DOHH2 (cell line): ENCODE results near the gene EIF4A3.

Source experiments
- H3F3A ChIP-seq: fragments of 200-600 bp; sonication (generic), shearing (Covaris generic); 2 replicates; pipeline ENCODE4 v1.6.0; 2016; ENCODE audit warnings: antibody characterized with exemption, mild to moderate bottlenecking; ENCODE audit not compliant: control insufficient read depth, insufficient read depth
- H3K27ac ChIP-seq: fragments of 200-600 bp; sonication (generic); 2 replicates; pipeline ENCODE4 v1.5.1; 2014; ENCODE audit warnings: low read depth, mild to moderate bottlenecking, low read length, moderate library complexity
- H3K27me3 ChIP-seq: fragments of 200-600 bp; sonication (generic); 2 replicates; pipeline ENCODE4 v1.6.1; 2014; ENCODE audit warnings: mild to moderate bottlenecking, low read length, mixed read lengths; ENCODE audit not compliant: control insufficient read depth
- H3K36me3 ChIP-seq: fragments of 200-600 bp; sonication (generic); 2 replicates; pipeline ENCODE4 v1.6.1; 2014; ENCODE audit warnings: mild to moderate bottlenecking, low read length, moderate library complexity, mixed read lengths; ENCODE audit not compliant: control insufficient read depth
- H3K4me1 ChIP-seq: fragments of 200-600 bp; sonication (generic); 2 replicates; pipeline ENCODE4 v1.6.1; 2014; ENCODE audit warnings: mild to moderate bottlenecking, low read length, mixed read lengths; ENCODE audit not compliant: control insufficient read depth
- H3K4me2 ChIP-seq: fragments of 200-600 bp; sonication (generic); 2 replicates; pipeline ENCODE4 v1.6.0; 2014; ENCODE audit warnings: mild to moderate bottlenecking, low read length, moderate library complexity
- H3K4me3 ChIP-seq: fragments of 200-600 bp; sonication (generic); 2 replicates; pipeline ENCODE4 v1.5.1; 2014; ENCODE audit warnings: mild to moderate bottlenecking, low read length, mixed read lengths
- H3K79me2 ChIP-seq: fragments of 200-600 bp; sonication (generic); 2 replicates; pipeline ENCODE4 v1.6.1; 2014; ENCODE audit warnings: mild to moderate bottlenecking, low read length, mixed read lengths; ENCODE audit not compliant: control insufficient read depth
- H3K9me2 ChIP-seq: fragments of 200-600 bp; sonication (generic); replicated peaks from 2 replicates; pipeline ENCODE4 v1.6.1; 2014; ENCODE audit warnings: mild to moderate bottlenecking, low read length, mixed read lengths; ENCODE audit not compliant: control insufficient read depth
- H3K9me3 ChIP-seq: fragments of 200-600 bp; sonication (generic); 2 replicates; pipeline ENCODE4 v1.6.1; 2014; ENCODE audit warnings: antibody characterized with exemption, low read length, mixed read lengths; ENCODE audit not compliant: control insufficient read depth, insufficient read depth
- H4K20me1 ChIP-seq: fragments of 200-600 bp; sonication (generic); 2 replicates; pipeline ENCODE4 v1.6.0; 2014; ENCODE audit warnings: low read depth, mild to moderate bottlenecking, antibody characterized with exemption, low read length, moderate library complexity; ENCODE audit not compliant: control insufficient read depth, insufficient read depth
- CTCF ChIP-seq: fragments of 200-600 bp; sonication (generic); IDR thresholded peaks from one replicate; pipeline ENCODE4 v1.5.1; 2014; ENCODE audit warnings: antibody characterized with exemption, mild to moderate bottlenecking, low read depth, low read length; ENCODE audit not compliant: poor library complexity, severe bottlenecking
- EZH2phosphoT487 ChIP-seq: fragments of 200-600 bp; sonication (generic); IDR thresholded peaks from 2 replicates; pipeline ENCODE4 v1.6.1; 2017; ENCODE audit warnings: borderline replicate concordance, mild to moderate bottlenecking, antibody characterized with exemption, low read length, moderate library complexity, mixed read lengths

The EIF4A3 gene

GRCh38 chr17:80104956-80105375 lies 42.0 kb downstream of the EIF4A3 start:
- peaks cover 3% of the 10 kb centered on the region; the same call in 1 of the 2 replicates for H3K79me2 ChIP-seq
- no peak overlapping the region for H3K4me3 ChIP-seq
- TF ChIP-seq EZH2phosphoT487 (no peak), CTCF (no peak)

GRCh38 chr17:80104321-80104955 lies 42.5 kb downstream of the EIF4A3 start:
- Histone ChIP-seq H3K79me2 (peaks cover 3% of the 10 kb centered on the region; the same call in 1 of the 2 replicates), H3K27me3 (no peaks in the 10 kb centered on the region), H3K4me3 (no peak overlapping the region), H3K4me2 (no peak overlapping the region), H3K27ac (no peak overlapping the region), H3K9me3 (no peaks in the 10 kb centered on the region), H3K36me3 (no peaks in the 10 kb centered on the region), H3F3A (peaks cover 5% of the 10 kb centered on the region), H4K20me1 (no peaks in the 10 kb centered on the region), H3K4me1 (peaks cover 26% of the 10 kb centered on the region), H3K9me2 (no peaks in the 10 kb centered on the region)
- TF ChIP-seq EZH2phosphoT487 (no peak), CTCF (no peak)

More at GRCh38 chr17:80104956-80105375, 42.0 kb downstream of the EIF4A3 start:
- H3K36me3 ChIP-seq = no peaks in the 10 kb centered on the region
- H3K9me2 ChIP-seq = no peaks in the 10 kb centered on the region
- no peak overlapping the region for H3K27ac ChIP-seq
- peaks cover 26% of the 10 kb centered on the region for H3K4me1 ChIP-seq
- H3F3A ChIP-seq = peaks cover 5% of the 10 kb centered on the region
- no peaks in the 10 kb centered on the region for H4K20me1 ChIP-seq
- H3K4me2 ChIP-seq = no peak overlapping the region
- no peaks in the 10 kb centered on the region for H3K27me3 ChIP-seq
- no peaks in the 10 kb centered on the region for H3K9me3 ChIP-seq

GRCh38 chr17:80103449-80104085 lies 43.4 kb downstream of the EIF4A3 start:
- no peaks in the 10 kb centered on the region for H3K9me2 ChIP-seq
- H3K36me3 ChIP-seq = no peaks in the 10 kb centered on the region
- H3F3A ChIP-seq = peaks cover 5% of the 10 kb centered on the region
- peaks cover 26% of the 10 kb centered on the region for H3K4me1 ChIP-seq
- H3K4me2 ChIP-seq = no peak overlapping the region
- peaks cover 3% of the 10 kb centered on the region; the same call in 1 of the 2 replicates for H3K79me2 ChIP-seq
- no peak overlapping the region for H3K4me3 ChIP-seq
- TF ChIP-seq CTCF = no peak
- no peak for TF ChIP-seq EZH2phosphoT487
- H4K20me1 ChIP-seq = no peaks in the 10 kb centered on the region
- no peaks in the 10 kb centered on the region for H3K27me3 ChIP-seq
- no peaks in the 10 kb centered on the region for H3K9me3 ChIP-seq
- H3K27ac ChIP-seq = no peak overlapping the region
